ENCODE measurements around the gene HDDC2.

Gene HDDC2

DNA sequence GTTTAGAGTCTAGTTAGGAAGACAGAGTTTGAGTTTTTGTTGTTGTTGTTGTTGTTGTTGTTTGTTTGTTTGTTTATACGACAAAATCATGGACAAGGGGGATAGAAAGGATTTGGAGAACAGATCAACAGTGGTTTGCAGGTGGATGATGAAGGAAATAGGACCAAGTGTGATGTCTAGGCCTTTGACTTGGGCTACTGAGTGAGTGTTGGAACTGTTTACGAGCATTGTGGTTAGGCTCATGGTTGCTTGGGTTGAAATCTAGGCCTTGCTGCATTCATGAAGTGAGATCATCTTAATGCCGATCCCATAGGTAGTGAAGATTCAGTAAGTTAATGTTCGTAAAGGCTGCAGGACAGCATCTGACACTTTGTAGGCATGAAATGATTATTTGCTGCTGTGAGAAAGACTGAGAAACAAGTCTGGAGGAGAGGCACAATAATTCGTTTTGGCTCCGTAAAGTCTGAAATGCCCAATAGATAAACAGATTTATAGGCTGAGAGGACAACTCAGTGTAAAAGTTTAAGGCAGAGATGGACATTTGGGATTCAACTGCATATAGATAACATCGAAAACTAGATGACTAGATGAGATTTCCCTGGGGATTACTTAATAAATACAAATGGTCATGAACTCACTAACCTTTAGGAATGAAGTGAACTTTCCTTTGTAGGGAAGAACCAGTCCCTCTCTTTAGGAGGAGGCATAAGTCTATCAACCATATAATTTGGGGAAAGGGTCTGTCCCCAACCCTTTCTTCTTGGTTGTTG, 70.0 kb downstream of the HDDC2 start:
- DNase-seq: no peak

DNA sequence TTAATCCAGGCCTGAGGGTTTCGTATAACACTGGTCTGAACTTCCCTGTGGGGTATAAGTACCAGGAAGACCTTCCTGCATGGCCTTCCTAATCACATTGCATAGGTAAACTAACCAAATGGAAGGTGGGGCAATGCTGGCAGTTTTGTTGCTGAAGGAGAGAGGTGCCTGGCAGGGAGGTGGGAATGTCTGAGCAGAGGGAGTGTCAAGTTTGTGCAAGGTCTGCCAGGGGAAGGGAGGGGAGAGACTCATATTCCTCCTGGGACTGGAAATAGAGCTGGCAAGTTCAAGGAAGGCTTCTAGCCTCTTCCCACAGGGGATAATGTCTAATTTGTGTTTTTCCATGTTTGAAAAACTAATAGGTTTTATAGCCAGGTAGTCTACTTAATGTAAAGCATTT, 70.6 kb downstream of the HDDC2 start:
- DNase-seq: no peak

DNA sequence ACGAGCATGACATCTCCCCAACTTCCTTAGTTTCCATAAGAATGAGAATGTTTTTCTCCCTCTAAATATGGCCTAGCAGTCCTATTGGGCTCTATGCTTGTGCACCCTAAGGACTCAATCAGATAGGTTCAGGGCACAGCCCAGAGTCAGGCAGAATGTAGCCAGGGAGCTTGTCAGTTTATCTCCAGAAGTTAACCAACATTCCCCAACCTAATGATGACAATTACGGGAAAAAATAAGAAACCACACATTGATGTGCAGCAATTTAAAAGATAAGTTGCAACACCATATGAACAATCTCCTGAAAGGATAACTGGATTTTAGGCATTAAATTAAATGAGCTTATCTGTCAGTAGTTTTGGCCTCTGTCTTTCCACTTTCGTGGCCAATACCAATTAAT, 71.1 kb downstream of the HDDC2 start:
- no peak for DNase-seq

DNA sequence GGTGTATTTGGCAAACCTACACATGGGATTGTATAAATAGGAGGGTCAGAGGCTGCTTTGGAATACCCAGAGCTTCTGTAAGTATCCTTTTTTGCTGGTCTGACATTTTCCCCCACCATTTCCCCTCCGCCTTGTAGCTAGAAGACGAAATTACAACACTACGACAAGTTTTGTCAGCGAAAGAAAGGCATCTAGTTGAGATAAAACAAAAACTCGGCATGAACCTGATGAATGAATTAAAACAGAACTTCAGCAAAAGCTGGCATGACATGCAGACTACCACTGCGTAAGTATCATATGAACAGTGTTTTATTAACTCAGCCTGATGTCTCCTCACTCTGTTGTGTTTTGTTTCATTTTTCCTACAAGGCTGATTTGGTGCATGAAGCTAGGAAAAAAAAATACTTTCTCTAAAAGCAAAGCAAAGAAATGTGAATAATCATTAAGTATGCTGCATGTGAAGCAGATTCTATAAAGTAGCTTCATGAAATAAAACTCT, 72.7 kb downstream of the HDDC2 start:
- DNase-seq: no peak

DNA sequence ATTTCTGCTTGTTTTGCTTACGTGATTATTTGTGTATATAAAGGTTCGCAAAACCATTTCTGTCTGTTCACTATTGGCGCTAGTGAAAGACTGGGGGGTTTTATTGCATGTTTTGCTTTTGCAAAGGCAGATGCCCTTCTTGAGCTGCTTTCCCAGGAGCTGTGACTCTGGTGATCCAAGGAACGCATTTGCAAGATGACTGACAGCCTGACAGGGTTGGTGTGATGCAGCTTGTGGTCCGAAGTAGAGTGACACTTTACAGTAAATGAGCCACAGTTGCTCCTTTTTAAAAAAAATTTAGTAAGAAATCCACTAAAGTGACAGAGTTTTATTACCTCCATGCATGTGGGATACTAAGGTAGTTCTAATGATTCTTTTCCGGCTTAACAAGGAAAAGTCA, 74.5 kb downstream of the HDDC2 start:
- no peak for DNase-seq
